IMR-90 (cell line): ENCODE data around the gene MYOC. TPM values are rescaled to one million over a fixed set of nuclear protein-coding genes. Genes with fewer than 3 reads are reported as not detected.

Source experiments
- ATAC-seq: fragments of 200-7000 bp; cut with Tn5 transposase; 2 replicates; pipeline ENCODE4 v1.9.1; 2020; ENCODE audit warnings: low read depth, mild to moderate bottlenecking, moderate library complexity
- BruUV-seq: library from RNA; stranded (reverse); fragments of 400-500 nt; replicated peaks from 2 replicates; lab custom pipeline; 2021; lab: Mats Ljungman, UMichigan
- CTCF ChIA-PET: fragments of 300-600 bp; formaldehyde crosslinking; extraction: SDS; loops from one replicate; lab custom pipeline; 2021; ENCODE audit warnings: antibody characterized with exemption; lab: Yijun Ruan, JAX
- POLR2A ChIA-PET: fragments of 300-600 bp; sonication (Branson Sonifier 250); formaldehyde crosslinking; loops from one replicate; lab custom pipeline; 2022; ENCODE audit warnings: antibody characterized with exemption; ENCODE audit not compliant: unreplicated experiment; lab: Charles Lee
- DNase-seq: peaks from one replicate; pipeline ENCODE4 v3.0.0; 2013
- H2AFZ ChIP-seq: replicated peaks from 2 replicates; pipeline ENCODE3; 2013; ENCODE audit warnings: low read length, mild to moderate bottlenecking; ENCODE audit not compliant: poor library complexity
- H2AK5ac ChIP-seq: 2 replicates; pipeline ENCODE4 v1.6.1; 2013; ENCODE audit warnings: low read depth, low read length, inconsistent platforms
- H2AK9ac ChIP-seq: replicated peaks from 2 replicates; pipeline ENCODE3; 2013; ENCODE audit warnings: mild to moderate bottlenecking, low read depth, low read length, moderate library complexity; ENCODE audit not compliant: poor library complexity
- H2BK120ac ChIP-seq: 2 replicates; pipeline ENCODE4 v1.6.1; 2013; ENCODE audit warnings: low read depth, low read length, inconsistent platforms
- H2BK15ac ChIP-seq: 3 replicates; pipeline ENCODE4 v1.6.1; 2013; ENCODE audit warnings: low read depth, low read length, inconsistent platforms
- H2BK20ac ChIP-seq: 2 replicates; pipeline ENCODE4 v1.6.1; 2013; ENCODE audit warnings: low read depth, mild to moderate bottlenecking, inconsistent platforms, low read length, moderate library complexity
- H2BK5ac ChIP-seq: 2 replicates; pipeline ENCODE4 v1.6.1; 2013; ENCODE audit warnings: mild to moderate bottlenecking, low read depth, low read length, inconsistent platforms; ENCODE audit not compliant: poor library complexity, severe bottlenecking
- H3K14ac ChIP-seq: replicated peaks from 2 replicates; pipeline ENCODE4 v1.6.1; 2013; ENCODE audit warnings: low read depth, low read length, inconsistent platforms
- H3K18ac ChIP-seq: 2 replicates; pipeline ENCODE4 v1.6.1; 2013; ENCODE audit warnings: low read depth, low read length, control low read depth
- H3K23ac ChIP-seq: 2 replicates; pipeline ENCODE4 v1.6.1; 2013; ENCODE audit warnings: low read depth, low read length, inconsistent platforms
- H3K27ac ChIP-seq: 2 replicates; pipeline ENCODE4 v1.5.1; 2013; ENCODE audit warnings: mild to moderate bottlenecking, control low read depth, low read length; ENCODE audit not compliant: insufficient read depth
- H3K27me3 ChIP-seq: 2 replicates; pipeline ENCODE4 v1.6.1; 2013; ENCODE audit warnings: low read length; ENCODE audit not compliant: control insufficient read depth, insufficient read depth
- H3K36me3 ChIP-seq: 2 replicates; pipeline ENCODE4 v1.6.1; 2013; ENCODE audit warnings: low read length, mixed read lengths; ENCODE audit not compliant: control insufficient read depth, insufficient read depth
- H3K4ac ChIP-seq: 2 replicates; pipeline ENCODE4 v1.6.1; 2013; ENCODE audit warnings: low read depth, low read length, inconsistent platforms
- H3K4me1 ChIP-seq: 2 replicates; pipeline ENCODE4 v1.6.1; 2013; ENCODE audit warnings: low read length, mixed read lengths; ENCODE audit not compliant: control insufficient read depth, insufficient read depth
- H3K4me2 ChIP-seq: 2 replicates; pipeline ENCODE4 v1.6.1; 2013; ENCODE audit warnings: low read depth, mild to moderate bottlenecking, control low read depth, low read length, moderate library complexity
- H3K4me3 ChIP-seq: 2 replicates; pipeline ENCODE4 v1.5.1; 2013; ENCODE audit warnings: low read depth, mild to moderate bottlenecking, control low read depth, low read length, moderate library complexity; ENCODE audit not compliant: insufficient read depth
- H3K56ac ChIP-seq: 2 replicates; pipeline ENCODE4 v1.6.1; 2013; ENCODE audit warnings: low read length, inconsistent platforms; ENCODE audit not compliant: insufficient read depth; ENCODE audit errors: extremely low read depth
- H3K79me1 ChIP-seq, 2 experiments: 2 replicates each; pipeline ENCODE4 v1.6.1; 2013; ENCODE audit warnings: low read length in 2 of 2, inconsistent platforms in 1 of 2, low read depth in 1 of 2
- H3K9ac ChIP-seq: 2 replicates; pipeline ENCODE4 v1.6.1; 2013; ENCODE audit warnings: low read depth, low read length, control low read depth
- H3K9me1 ChIP-seq: 2 replicates; pipeline ENCODE4 v1.6.1; 2013; ENCODE audit warnings: low read length, inconsistent platforms; ENCODE audit not compliant: insufficient read depth
- H3K9me3 ChIP-seq: 2 replicates; pipeline ENCODE4 v1.6.1; 2013; ENCODE audit warnings: low read length; ENCODE audit not compliant: control insufficient read depth, insufficient read depth
- H4K20me1 ChIP-seq: 2 replicates; pipeline ENCODE4 v1.6.1; 2013; ENCODE audit warnings: low read length, inconsistent platforms; ENCODE audit not compliant: insufficient read depth
- H4K5ac ChIP-seq: 2 replicates; pipeline ENCODE4 v1.6.1; 2013; ENCODE audit warnings: mild to moderate bottlenecking, low read depth, low read length, control low read depth
- H4K8ac ChIP-seq, 2 experiments: 2 replicates each; pipeline ENCODE4 v1.6.1; 2013; ENCODE audit warnings: low read depth in 2 of 2, low read length in 2 of 2, control low read depth in 1 of 2, inconsistent platforms in 1 of 2
- H4K91ac ChIP-seq: 2 replicates; pipeline ENCODE4 v1.6.1; 2013; ENCODE audit warnings: low read depth, low read length, inconsistent platforms; ENCODE audit not compliant: insufficient read depth
- BHLHE40 ChIP-seq: fragments of 150-350 bp; IDR thresholded peaks from 2 replicates; pipeline ENCODE4 v1.6.1; 2016; ENCODE audit warnings: mild to moderate bottlenecking, low read depth, low read length
- CEBPB ChIP-seq: IDR thresholded peaks from 2 replicates; pipeline ENCODE4 v1.6.1; 2012; ENCODE audit warnings: low read depth, low read length, improper control_type of control experiment
- CTCF ChIP-seq: conservative IDR thresholded peaks from 2 replicates; pipeline ENCODE4 v1.5.1; 2012; ENCODE audit warnings: mild to moderate bottlenecking, low read depth, low read length, improper control_type of control experiment
- FOS ChIP-seq: fragments of 150-350 bp; IDR thresholded peaks from 2 replicates; pipeline ENCODE4 v1.6.1; 2016; ENCODE audit warnings: low read depth, low read length
- MAFK ChIP-seq: IDR thresholded peaks from 2 replicates; pipeline ENCODE4 v1.6.1; 2012; ENCODE audit warnings: low read depth, low read length, improper control_type of control experiment
- MAZ ChIP-seq: IDR thresholded peaks from 2 replicates; pipeline ENCODE4 v1.6.1; 2012; ENCODE audit warnings: low read depth, mild to moderate bottlenecking, low read length, improper control_type of control experiment, moderate library complexity, borderline replicate concordance
- MXI1 ChIP-seq: IDR thresholded peaks from 2 replicates; pipeline ENCODE4 v1.6.1; 2012; ENCODE audit warnings: low read depth, mild to moderate bottlenecking, low read length, moderate library complexity, borderline replicate concordance
- NFE2L2 ChIP-seq: fragments of 150-350 bp; IDR thresholded peaks from 2 replicates; pipeline ENCODE4 v1.6.1; 2016; ENCODE audit warnings: low read depth, mild to moderate bottlenecking, low read length
- POLR2A ChIP-seq: IDR thresholded peaks from 2 replicates; pipeline ENCODE4 v1.6.1; 2012; ENCODE audit warnings: mild to moderate bottlenecking, low read depth, low read length
- RCOR1 ChIP-seq: IDR thresholded peaks from 2 replicates; pipeline ENCODE4 v1.6.1; 2012; ENCODE audit warnings: mild to moderate bottlenecking, low read length, improper control_type of control experiment; ENCODE audit not compliant: insufficient replicate concordance
- SMC3 ChIP-seq: fragments of 150-350 bp; IDR thresholded peaks from 2 replicates; pipeline ENCODE4 v1.6.1; 2016; ENCODE audit warnings: low read depth, mild to moderate bottlenecking, antibody characterized with exemption, low read length, moderate library complexity
- WGBS, 2 experiments: methylation state at CpG; one replicate each; pipeline versions ENCODE4 v1.1.5 to v1.1.7; 2013; ENCODE audit warnings: missing lambda C conversion rate in 2 of 2; ENCODE audit not compliant: insufficient read length in 1 of 2; ENCODE audit errors: extremely low coverage in 2 of 2; 5-methylcytosine and 5-hydroxymethylcytosine counted together
- dilution Hi-C: fragments of 300-500 bp; cut with HindIII; formaldehyde crosslinking; loops from one replicate; pipeline ENCODE4 v1.14.3; 2018; ENCODE audit warnings: low sequenced_read_pairs; ENCODE audit not compliant: unreplicated experiment
- in situ Hi-C: fragments of 300-500 bp; cut with MboI; formaldehyde crosslinking; loops from 3 replicates; pipeline ENCODE4 v1.14.3; 2019; ENCODE audit warnings: low sequenced_read_pairs, inconsistent platforms, mixed read lengths
- intact Hi-C: fragments of 100-400 bp; cut with micrococcal nuclease; formaldehyde crosslinking; loops from 2 replicates; pipeline ENCODE4 v1.10.0; 2022
- polyA plus RNA-seq, 3 experiments: library from polyadenylated mRNA; depleted of rRNA; stranded (reverse); fragments of >200 nt; gene quantifications; 2 replicates each; pipeline ENCODE4 v1.2.3, GENCODE V29; 2012; ENCODE audit warnings: low replicate concordance in 1 of 3
- total RNA-seq: library from RNA; depleted of rRNA; stranded (reverse); fragments of >200 nt; gene quantifications from 2 replicates; pipeline ENCODE4 v1.2.3, GENCODE V29; 2012

The MYOC gene
- total and polyA plus RNA-seq, 2 of the 4 experiments (the other 2 are of a cell fraction), result not detected

DNA sequence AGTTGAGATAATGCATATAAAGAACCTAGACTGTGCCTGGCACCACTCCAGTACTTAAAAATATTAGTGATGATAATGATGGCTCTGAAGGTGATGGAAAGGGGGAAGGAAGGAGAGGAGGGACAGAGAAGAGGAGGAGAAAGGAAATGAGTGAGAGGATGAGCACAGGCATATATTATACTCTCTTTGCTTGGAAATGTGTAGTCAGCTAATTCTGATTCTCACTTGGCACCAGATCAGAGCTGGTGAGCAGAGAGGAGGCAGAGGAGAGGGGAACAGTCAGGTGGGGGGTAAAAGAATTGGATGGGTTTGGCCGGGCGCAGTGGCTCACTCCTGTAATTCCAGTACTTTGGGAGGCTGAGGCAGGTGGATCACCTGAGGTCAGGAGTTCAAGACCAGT lies 24.3 kb upstream of the MYOC start:
- H3K9me1 ChIP-seq, result no peaks in the 10 kb centered on the region
- DNase-seq, result no peak
- no peaks in the 10 kb centered on the region for H3K9me3 ChIP-seq
- POLR2A ChIA-PET, result no interaction called here
- H2AK9ac ChIP-seq, result no peak overlapping the region
- H2AK5ac ChIP-seq, result no peak overlapping the region
- in situ Hi-C loops, result no loop called here
- no peak overlapping the region for H3K4me3 ChIP-seq
- no peaks in the 10 kb centered on the region for H3K4me1 ChIP-seq
- H4K91ac ChIP-seq, result no peak overlapping the region
- H3K9ac ChIP-seq, result no peak overlapping the region
- no peak for TF ChIP-seq POLR2A
- TF ChIP-seq RCOR1, result no peak
- TF ChIP-seq MXI1, result no peak
- no peak for TF ChIP-seq MAFK
- no peak for TF ChIP-seq MAZ
- TF ChIP-seq SMC3, result no peak
- TF ChIP-seq CEBPB, result no peak
- no peak for TF ChIP-seq BHLHE40
- no peak for TF ChIP-seq FOS
- TF ChIP-seq CTCF, result no peak
- TF ChIP-seq NFE2L2, result no peak
- no peak overlapping the region for H2BK20ac ChIP-seq
- no peak overlapping the region for H3K56ac ChIP-seq
- CTCF ChIA-PET, result no interaction called here
- no peaks in the 10 kb centered on the region for H3K36me3 ChIP-seq
- dilution Hi-C loops, result no loop called here
- H3K79me1 ChIP-seq, result no peaks in the 10 kb centered on the region
- no peak overlapping the region for H4K8ac ChIP-seq
- H2BK15ac ChIP-seq, result no peak overlapping the region
- no peak overlapping the region for H2BK120ac ChIP-seq
- no peaks in the 10 kb centered on the region; the same call in 1 of the 2 replicates for H3K27me3 ChIP-seq
- H4K5ac ChIP-seq, result no peak overlapping the region
- no peak overlapping the region for H3K27ac ChIP-seq
- no peak overlapping the region for H2BK5ac ChIP-seq
- no peak overlapping the region for H3K23ac ChIP-seq
- no TSS peak for BruUV-seq
- WGBS, 2 experiments, result no CpG with 5 or more reads among the region's 2 CpGs
- no peak overlapping the region for H2AFZ ChIP-seq
- no peak overlapping the region for H3K18ac ChIP-seq
- H3K14ac ChIP-seq, result no peak overlapping the region
- no peaks in the 10 kb centered on the region for H4K20me1 ChIP-seq
- H3K4ac ChIP-seq, result no peak overlapping the region
- no peak for ATAC-seq
- intact Hi-C loops, result no loop called here
- no peak overlapping the region for H3K4me2 ChIP-seq
